ENCODE data around the gene LATS2.

LATS2 gene

GRCh38 chr13:21069561-21070004 lies 8.2 kb upstream of the LATS2 start:
- CTCF ChIA-PET, result no interaction called here
- no peak for TF ChIP-seq FOXA1 (IDR thresholded peaks at IDR 0.05)
- TF ChIP-seq NFRKB (IDR thresholded peaks at IDR 0.05), result no peak
- no peak for TF ChIP-seq SP1 (IDR thresholded peaks at IDR 0.05)
- no peak for TF ChIP-seq HDGF (IDR thresholded peaks at IDR 0.05; ENCODE audit: borderline replicate concordance)
- TF ChIP-seq FOXK2 (IDR thresholded peaks at IDR 0.05), result no peak
- TF ChIP-seq SUZ12 (IDR thresholded peaks at IDR 0.05), result no peak
- TF ChIP-seq, protein P1, sequence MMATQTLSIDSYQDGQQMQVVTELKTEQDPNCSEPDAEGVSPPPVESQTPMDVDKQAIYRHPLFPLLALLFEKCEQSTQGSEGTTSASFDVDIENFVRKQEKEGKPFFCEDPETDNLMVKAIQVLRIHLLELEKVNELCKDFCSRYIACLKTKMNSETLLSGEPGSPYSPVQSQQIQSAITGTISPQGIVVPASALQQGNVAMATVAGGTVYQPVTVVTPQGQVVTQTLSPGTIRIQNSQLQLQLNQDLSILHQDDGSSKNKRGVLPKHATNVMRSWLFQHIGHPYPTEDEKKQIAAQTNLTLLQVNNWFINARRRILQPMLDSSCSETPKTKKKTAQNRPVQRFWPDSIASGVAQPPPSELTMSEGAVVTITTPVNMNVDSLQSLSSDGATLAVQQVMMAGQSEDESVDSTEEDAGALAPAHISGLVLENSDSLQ (IDR thresholded peaks at IDR 0.05), result no peak
- TF ChIP-seq LEF1 (IDR thresholded peaks at IDR 0.05; ENCODE audit: borderline replicate concordance), result no peak
- no peak for TF ChIP-seq L3MBTL2 (conservative IDR thresholded peaks at IDR 0.05)
- POLR2A ChIA-PET, result interaction anchor here (1.0 to 1.4 kb wide), 2 partner anchors 8 to 107 kb away, joined by 3 read pairs; partner anchors contain the start of genes LATS2, MRPL57 and SKA3
- DNase-seq (ENCODE audit: extremely low spot score), result no peak

GRCh38 chr13:21067848-21068247 lies 6.5 kb upstream of the LATS2 start:
- TF ChIP-seq, protein P1 (IDR thresholded peaks at IDR 0.05), result peak; percentile 83
- TF ChIP-seq HDGF (IDR thresholded peaks at IDR 0.05; ENCODE audit: borderline replicate concordance), result no peak
- TF ChIP-seq L3MBTL2 (conservative IDR thresholded peaks at IDR 0.05), result peak; percentile 89
- TF ChIP-seq ZNF384 (IDR thresholded peaks at IDR 0.05), result no peak
- no peak for TF ChIP-seq TARDBP (IDR thresholded peaks at IDR 0.05)
- no peak for TF ChIP-seq FOXM1 (IDR thresholded peaks at IDR 0.05; ENCODE audit: borderline replicate concordance)
- ChIA-PET CTCF (interaction anchor here (0.6 kb wide), 1 partner anchor 125 kb away, joined by 3 read pairs; no protein-coding TSS in a partner anchor), POLR2A (interaction anchor here (1.4 kb wide), 1 partner anchor 13 kb away, joined by 3 read pairs; no protein-coding TSS in a partner anchor)
- no peak for DNase-seq (ENCODE audit: extremely low spot score)

- no peak for DNase-seq (ENCODE audit: extremely low spot score)
- ChIA-PET POLR2A (interaction anchor here (1.4 kb wide), 1 partner anchor 14 kb away, joined by 3 read pairs; no protein-coding TSS in a partner anchor), CTCF (no interaction called here)
- TF ChIP-seq TARDBP (IDR thresholded peaks at IDR 0.05) (no peak), BHLHE40 (IDR thresholded peaks at IDR 0.05; ENCODE audit: borderline replicate concordance) (no peak), SP1 (IDR thresholded peaks at IDR 0.05) (no peak), ARNT (IDR thresholded peaks at IDR 0.05) (no peak), FOXM1 (IDR thresholded peaks at IDR 0.05; ENCODE audit: borderline replicate concordance) (no peak), LEF1 (IDR thresholded peaks at IDR 0.05; ENCODE audit: borderline replicate concordance) (no peak), SUZ12 (IDR thresholded peaks at IDR 0.05) (no peak), L3MBTL2 (conservative IDR thresholded peaks at IDR 0.05) (no peak), HDGF (IDR thresholded peaks at IDR 0.05; ENCODE audit: borderline replicate concordance) (no peak), ELF4 (IDR thresholded peaks at IDR 0.05) (no peak), FOXA1 (IDR thresholded peaks at IDR 0.05) (no peak), ZNF384 (IDR thresholded peaks at IDR 0.05) (no peak), CTBP1 (IDR thresholded peaks at IDR 0.05; ENCODE audit: borderline replicate concordance) (no peak), FOXK2 (IDR thresholded peaks at IDR 0.05) (no peak), NFRKB (IDR thresholded peaks at IDR 0.05) (no peak)
- TF ChIP-seq, protein P1 (IDR thresholded peaks at IDR 0.05), result no peak
Measured at GRCh38 chr13:21066946-21067345, 5.6 kb upstream of the LATS2 start.

DNA sequence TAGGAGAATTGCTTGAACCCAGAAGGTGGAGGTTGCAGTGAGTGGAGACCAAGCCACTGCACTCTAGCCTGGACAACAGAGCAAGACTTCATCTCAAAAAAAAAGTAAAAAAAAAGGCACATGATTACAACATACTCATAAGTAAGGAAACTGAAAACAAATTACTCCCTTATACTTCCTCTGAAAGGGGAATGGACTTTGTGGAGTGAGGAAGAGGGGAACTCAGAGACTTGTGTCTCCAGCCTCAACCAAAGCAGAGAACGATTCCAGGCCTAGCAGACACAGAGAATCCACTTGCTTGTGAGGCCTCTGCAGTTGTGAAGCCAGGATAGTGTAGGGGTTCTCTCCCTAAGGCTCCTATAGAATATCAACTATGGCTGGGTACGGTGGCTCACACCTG lies 4.3 kb upstream of the LATS2 start:
- DNase-seq (ENCODE audit: extremely low spot score), result no peak
- ChIA-PET CTCF (no interaction called here), POLR2A (no interaction called here)
- TF ChIP-seq FOXM1 (IDR thresholded peaks at IDR 0.05; ENCODE audit: borderline replicate concordance), result no peak
- no peak for TF ChIP-seq NFRKB (IDR thresholded peaks at IDR 0.05)
- no peak for TF ChIP-seq ARNT (IDR thresholded peaks at IDR 0.05)
- no peak for TF ChIP-seq LEF1 (IDR thresholded peaks at IDR 0.05; ENCODE audit: borderline replicate concordance)
- no peak for TF ChIP-seq TARDBP (IDR thresholded peaks at IDR 0.05)
- TF ChIP-seq SUZ12 (IDR thresholded peaks at IDR 0.05), result no peak
- TF ChIP-seq BHLHE40 (IDR thresholded peaks at IDR 0.05; ENCODE audit: borderline replicate concordance), result no peak
- TF ChIP-seq FOXK2 (IDR thresholded peaks at IDR 0.05), result no peak
- TF ChIP-seq, protein P1 (IDR thresholded peaks at IDR 0.05), result no peak
- no peak for TF ChIP-seq CTBP1 (IDR thresholded peaks at IDR 0.05; ENCODE audit: borderline replicate concordance)
- no peak for TF ChIP-seq L3MBTL2 (conservative IDR thresholded peaks at IDR 0.05)

DNA sequence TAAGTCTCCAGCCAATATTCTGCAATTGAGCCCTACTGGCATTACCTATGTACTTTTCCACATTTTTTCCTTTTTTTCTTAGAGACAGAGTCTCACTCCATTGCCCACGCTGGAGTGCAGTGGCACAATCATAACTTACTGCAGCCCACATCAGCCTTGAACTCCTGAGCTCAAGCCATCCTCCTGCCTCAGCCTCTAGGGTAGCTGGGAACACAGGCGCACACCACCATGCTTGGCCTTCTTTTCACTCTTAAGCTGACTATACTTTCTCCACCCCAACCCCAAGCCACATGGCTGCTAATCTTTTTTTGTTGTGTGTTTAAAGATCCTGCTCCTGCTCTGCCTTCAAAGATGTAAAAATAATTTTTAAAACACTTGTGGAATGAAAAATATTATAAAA lies 1.6 kb upstream of the LATS2 start:
- DNase-seq (ENCODE audit: extremely low spot score), result no peak
- TF ChIP-seq ELF4 (IDR thresholded peaks at IDR 0.05), result no peak
- TF ChIP-seq BHLHE40 (IDR thresholded peaks at IDR 0.05; ENCODE audit: borderline replicate concordance), result no peak
- no peak for TF ChIP-seq SP1 (IDR thresholded peaks at IDR 0.05)
- no peak for TF ChIP-seq HDGF (IDR thresholded peaks at IDR 0.05; ENCODE audit: borderline replicate concordance)
- TF ChIP-seq CTBP1 (IDR thresholded peaks at IDR 0.05; ENCODE audit: borderline replicate concordance), result no peak
- TF ChIP-seq L3MBTL2 (conservative IDR thresholded peaks at IDR 0.05), result no peak
- TF ChIP-seq NFRKB (IDR thresholded peaks at IDR 0.05), result no peak
- no peak for TF ChIP-seq ARNT (IDR thresholded peaks at IDR 0.05)
- TF ChIP-seq FOXM1 (IDR thresholded peaks at IDR 0.05; ENCODE audit: borderline replicate concordance), result no peak
- TF ChIP-seq SUZ12 (IDR thresholded peaks at IDR 0.05), result no peak
- TF ChIP-seq, protein P1 (IDR thresholded peaks at IDR 0.05), result no peak
- TF ChIP-seq FOXA1 (IDR thresholded peaks at IDR 0.05), result no peak
- no peak for TF ChIP-seq TARDBP (IDR thresholded peaks at IDR 0.05)
- no peak for TF ChIP-seq LEF1 (IDR thresholded peaks at IDR 0.05; ENCODE audit: borderline replicate concordance)
- TF ChIP-seq ZNF384 (IDR thresholded peaks at IDR 0.05), result no peak
- no peak for TF ChIP-seq FOXK2 (IDR thresholded peaks at IDR 0.05)
- ChIA-PET CTCF (no interaction called here), POLR2A (no interaction called here)
